ENCODE measurements around the gene MGAT3. TPM values are rescaled to one million over a fixed set of nuclear protein-coding genes. Genes with fewer than 3 reads are reported as not detected.
A peak's percentile ranks its signal among the peaks of the same experiment; 100 is the strongest.

MGAT3 gene
- total and polyA plus RNA-seq, 2 of the 8 experiments (the other 6 are each of a cell fraction or from before 2014, with no cell fraction given), result 4.3 to 9.2 TPM

- TF ChIP-seq CEBPB (IDR thresholded peaks at IDR 0.05; ENCODE audit: low read depth, low read length) (no peak), PHF8 (conservative IDR thresholded peaks at IDR 0.05; ENCODE audit: low read depth, low read length) (no peak), SP1 (IDR thresholded peaks at IDR 0.05; ENCODE audit: low read depth, low read length) (peak; percentile 89), BCL11A (IDR thresholded peaks at IDR 0.05; ENCODE audit: low read depth in 2 of 2, low read length in 2 of 2) (peak in 1 of 2 experiments; percentile 39), BRCA1 (IDR thresholded peaks at IDR 0.05; ENCODE audit: low read depth, low read length) (no peak), RAD21 (IDR thresholded peaks at IDR 0.05 in 1 of 2, conservative IDR thresholded peaks at IDR 0.05 in 1 of 2; ENCODE audit: low read depth in 2 of 2, low read length in 2 of 2) (no peak), SIX5 (IDR thresholded peaks at IDR 0.05; ENCODE audit: low read depth, low read length) (no peak), SIN3A (conservative IDR thresholded peaks at IDR 0.05 in 1 of 2, IDR thresholded peaks at IDR 0.05 in 1 of 2; ENCODE audit: low read depth in 1 of 2, low read length in 2 of 2) (0 out of 4 replicates have a peak, but pooled peaks have one; percentile 24 to 74), TBP (IDR thresholded peaks at IDR 0.05; ENCODE audit: low read depth, low read length) (no peak), MAX (IDR thresholded peaks at IDR 0.05) (no peak; the same call in 1 of the 2 replicates), ATF2 (IDR thresholded peaks at IDR 0.05; ENCODE audit: low read length) (peak; percentile 94), RXRA (IDR thresholded peaks at IDR 0.05; ENCODE audit: insufficient read depth, low read depth, low read length) (peak; percentile 96)
Observed at GRCh38 chr22:39510529-39511149, 53.8 kb downstream of the MGAT3 start (continued).

Measured in H1 (cell line).